Activated naive CD4-positive, alpha-beta T cell treated with anti-CD3 and anti-CD28 coated beads, Interleukin-2, amount 50 U/mL, for 72 hours (primary cell): Measurements from ENCODE around the gene KIF13A. TPM values are rescaled to one million over a fixed set of nuclear protein-coding genes. Genes with fewer than 3 reads are reported as not detected.
A peak's percentile ranks its signal among the peaks of the same experiment; 100 is the strongest.
"Not testable (repeated sequence)": the region's sequence is repeated elsewhere in the genome, so short reads cannot be mapped to it uniquely, and the experiment has no call there.

ENCODE experiments used
- ATAC-seq, 2 donors: fragments of 150-1000 bp; cut with Tn5 transposase; 2 replicates each; pipeline ENCODE4 v1.10.0; 2021; ENCODE audit warnings: mild to moderate bottlenecking in 2 of 2, moderate library complexity in 2 of 2
- DNase-seq, 2 donors: peaks; one replicate each; pipeline ENCODE4 v3.0.0; 2021 to 2022; ENCODE audit warnings: low spot score in 2 of 2
- H3K27ac Mint-ChIP-seq, 2 donors: one replicate each; pipeline ENCODE4 v1.8.0; 2022; ENCODE audit warnings: mild to moderate bottlenecking in 2 of 2, mixed read lengths in 2 of 2
- H3K36me3 Mint-ChIP-seq, 2 donors: one replicate each; pipeline ENCODE4 v1.8.0; 2022; ENCODE audit warnings: mixed read lengths in 2 of 2
- H3K9me3 Mint-ChIP-seq, 2 donors: one replicate each; pipeline ENCODE4 v1.8.0; 2022; ENCODE audit warnings: mixed read lengths in 2 of 2
- total RNA-seq, 2 donors: library from RNA; stranded (reverse); gene quantifications; one replicate each; pipeline ENCODE4 v1.2.3, GENCODE V29; 2022

KIF13A gene
- total RNA-seq, 2 donors from 2014 or later: 0.20 TPM; not detected in 1

- DNase-seq: no peak
- no peaks in the 10 kb centered on the region for H3K9me3 Mint-ChIP-seq
- H3K27ac Mint-ChIP-seq: no peak overlapping the region
- no peaks in the 10 kb centered on the region for H3K36me3 Mint-ChIP-seq
- ATAC-seq: no peak
These were observed 147.8 kb downstream of the KIF13A start for GRCh38 chr6:17839513-17840223.

GRCh38 chr6:17836293-17836692, 151.1 kb downstream of the KIF13A start:
- Mint-ChIP-seq H3K27ac (no peak overlapping the region), H3K9me3 (no peaks in the 10 kb centered on the region), H3K36me3 (no peaks in the 10 kb centered on the region)
- DNase-seq (no peak), ATAC-seq (no peak)

GRCh38 chr6:17835784-17836183, 151.7 kb downstream of the KIF13A start:
- no peaks in the 10 kb centered on the region for H3K36me3 Mint-ChIP-seq
- H3K9me3 Mint-ChIP-seq: no peaks in the 10 kb centered on the region
- DNase-seq: no peak
- ATAC-seq: no peak
- H3K27ac Mint-ChIP-seq: no peak overlapping the region

- no peak overlapping the region for H3K27ac Mint-ChIP-seq
- H3K36me3 Mint-ChIP-seq: no peaks in the 10 kb centered on the region
- no peaks in the 10 kb centered on the region for H3K9me3 Mint-ChIP-seq
- ATAC-seq: no peak
- no peak for DNase-seq
These were observed 156.3 kb downstream of the KIF13A start for GRCh38 chr6:17831135-17831534.

GRCh38 chr6:17829905-17830304, 157.5 kb downstream of the KIF13A start:
- Mint-ChIP-seq H3K27ac (no peak overlapping the region), H3K9me3 (no peaks in the 10 kb centered on the region), H3K36me3 (no peaks in the 10 kb centered on the region)
- ATAC-seq (no peak), DNase-seq (no peak)

GRCh38 chr6:17828149-17828548, 159.3 kb downstream of the KIF13A start:
- ATAC-seq: no peak
- no peaks in the 10 kb centered on the region for H3K9me3 Mint-ChIP-seq

GRCh38 chr6:17826301-17826700, 161.1 kb downstream of the KIF13A start:
- DNase-seq (no peak), ATAC-seq (no peak)
- H3K27ac Mint-ChIP-seq: no peak overlapping the region
- H3K36me3 Mint-ChIP-seq: no peaks in the 10 kb centered on the region
- no peaks in the 10 kb centered on the region for H3K9me3 Mint-ChIP-seq

More at GRCh38 chr6:17828149-17828548, 159.3 kb downstream of the KIF13A start:
- no peak for DNase-seq
- H3K36me3 Mint-ChIP-seq: no peaks in the 10 kb centered on the region
- H3K27ac Mint-ChIP-seq: no peak overlapping the region

- H3K9me3 Mint-ChIP-seq: no peaks in the 10 kb centered on the region
- DNase-seq (no peak), ATAC-seq (no peak)
- H3K27ac Mint-ChIP-seq: no peak overlapping the region
- H3K36me3 Mint-ChIP-seq: no peaks in the 10 kb centered on the region
These were observed 167.4 kb downstream of the KIF13A start for GRCh38 chr6:17820055-17820454.

- DNase-seq (no peak), ATAC-seq (no peak)
These were observed 169.7 kb downstream of the KIF13A start for GRCh38 chr6:17817763-17818162.

GRCh38 chr6:17816921-17817611, 170.4 kb downstream of the KIF13A start:
- Mint-ChIP-seq H3K27ac (no peak overlapping the region), H3K9me3 (no peaks in the 10 kb centered on the region), H3K36me3 (no peaks in the 10 kb centered on the region)
- DNase-seq (no peak), ATAC-seq (no peak)

More at GRCh38 chr6:17817763-17818162, 169.7 kb downstream of the KIF13A start:
- Mint-ChIP-seq H3K36me3 (no peaks in the 10 kb centered on the region), H3K27ac (no peak overlapping the region), H3K9me3 (no peaks in the 10 kb centered on the region)

GRCh38 chr6:17813542-17813941, 173.9 kb downstream of the KIF13A start:
- DNase-seq (no peak), ATAC-seq (no peak)
- Mint-ChIP-seq H3K9me3 (no peaks in the 10 kb centered on the region), H3K27ac (no peak overlapping the region), H3K36me3 (no peaks in the 10 kb centered on the region)

GRCh38 chr6:17812311-17812710, 175.1 kb downstream of the KIF13A start:
- DNase-seq: no peak
- Mint-ChIP-seq H3K36me3 (no peaks in the 10 kb centered on the region), H3K27ac (no peak overlapping the region), H3K9me3 (no peaks in the 10 kb centered on the region)
- no peak for ATAC-seq

GRCh38 chr6:17808609-17809008, 178.8 kb downstream of the KIF13A start:
- H3K9me3 Mint-ChIP-seq: no peaks in the 10 kb centered on the region
- no peaks in the 10 kb centered on the region for H3K36me3 Mint-ChIP-seq
- ATAC-seq: no peak
- no peak for DNase-seq
- H3K27ac Mint-ChIP-seq: no peak overlapping the region

- H3K36me3 Mint-ChIP-seq, H3K27ac Mint-ChIP-seq, ATAC-seq: not testable (repeated sequence)
These were observed 180.0 kb downstream of the KIF13A start for GRCh38 chr6:17807431-17807830.

GRCh38 chr6:17803409-17803808, 184.0 kb downstream of the KIF13A start:
- Mint-ChIP-seq H3K9me3 (no peaks in the 10 kb centered on the region), H3K36me3 (no peaks in the 10 kb centered on the region), H3K27ac (no peak overlapping the region)
- peak in 1 of 2 donors; percentile 48 for ATAC-seq
- DNase-seq: no peak

More at GRCh38 chr6:17807431-17807830, 180.0 kb downstream of the KIF13A start:
- H3K9me3 Mint-ChIP-seq, DNase-seq: not testable (repeated sequence)

- Mint-ChIP-seq H3K36me3 (no peaks in the 10 kb centered on the region), H3K9me3 (no peaks in the 10 kb centered on the region), H3K27ac (no peak overlapping the region)
- ATAC-seq (no peak), DNase-seq (no peak)
These were observed 188.8 kb downstream of the KIF13A start for GRCh38 chr6:17798477-17799154.

- H3K27ac Mint-ChIP-seq: no peak overlapping the region
- H3K36me3 Mint-ChIP-seq: no peaks in the 10 kb centered on the region
- ATAC-seq: no peak
- no peaks in the 10 kb centered on the region for H3K9me3 Mint-ChIP-seq
- DNase-seq: no peak
These were observed 196.9 kb downstream of the KIF13A start for GRCh38 chr6:17790489-17790888.
